Heart right ventricle (tissue), 16 donors: Measurements from ENCODE around the gene DISC1. TPM values are rescaled to one million over a fixed set of nuclear protein-coding genes. Genes with fewer than 3 reads are reported as not detected.

Experiments used
- ATAC-seq, 8 donors: fragments of 200-7000 bp; cut with Tn5 transposase; one replicate each; pipeline ENCODE4 v1.9.1; 2020; ENCODE audit warnings: mild to moderate bottlenecking in 8 of 8, moderate library complexity in 8 of 8, moderate number of reproducible peaks in 1 of 8
- DNase-seq, 2 donors: peaks; one replicate each; pipeline ENCODE4 v3.0.0-alpha.2; 2020
- H3K27ac ChIP-seq, 10 donors: fragments of 200-600 bp; sonication (generic) in 2 of 10; one replicate each; pipeline versions ENCODE4 v1.5.0 to v1.8.0; 2020 to 2022; ENCODE audit warnings: mild to moderate bottlenecking in 3 of 10
- H3K27me3 ChIP-seq, 7 donors: fragments of 200-600 bp; one replicate each; pipeline ENCODE4 v1.8.0; 2021 to 2022; ENCODE audit warnings: mild to moderate bottlenecking in 2 of 7
- H3K36me3 ChIP-seq, 9 donors: fragments of 200-600 bp; sonication (generic) in 1 of 9; one replicate each; pipeline versions ENCODE4 v1.5.0 to v1.8.0; 2020 to 2022; ENCODE audit warnings: mild to moderate bottlenecking in 2 of 9
- H3K4me1 ChIP-seq, 9 donors: fragments of 200-600 bp; sonication (generic) in 1 of 9; one replicate each; pipeline versions ENCODE4 v1.5.0 to v1.8.0; 2020 to 2022; ENCODE audit warnings: mild to moderate bottlenecking in 4 of 9
- H3K4me3 ChIP-seq, 10 donors: fragments of 200-600 bp; sonication (generic) in 2 of 10; one replicate each; pipeline versions ENCODE4 v1.5.0 to v1.8.0; 2020 to 2022; ENCODE audit warnings: mild to moderate bottlenecking in 7 of 10, moderate library complexity in 2 of 10
- H3K9me3 ChIP-seq, 11 donors: fragments of 200-600 bp in 10 of 11; sonication (generic) in 2 of 11; one replicate each; pipeline versions ENCODE4 v1.5.0 to v1.8.0; 2013 to 2022; ENCODE audit warnings: mild to moderate bottlenecking in 2 of 11, control low read depth in 1 of 11, moderate library complexity in 1 of 11
- WGBS, 2 donors: extraction: QIAGEN DNeasy Blood & Tissue Kit; methylation state at CpG; one replicate each; pipeline ENCODE4 v1.1.7; 2013; ENCODE audit warnings: inconsistent platforms in 1 of 2; 5-methylcytosine and 5-hydroxymethylcytosine counted together
- intact Hi-C, 10 donors: fragments of 100-400 bp; cut with DNase I; formaldehyde crosslinking; loops; one replicate each; pipeline versions ENCODE4 v1.11.1 to v1.14.2; 2022
- polyA plus RNA-seq, 2 donors: library from polyadenylated mRNA; stranded (reverse); fragments of 200-250 nt; gene quantifications; one replicate each; pipeline ENCODE4 v1.2.3, GENCODE V29; 2013
- total RNA-seq, 10 donors: library from RNA; stranded (reverse); fragmentation: NEBNext Ultra II Directional in 3 of 10; extraction: Animal tissue kit (Norgen Biotek cat#: 25700) in 3 of 10; gene quantifications; one replicate each; pipeline versions ENCODE4 v1.2.1 to v1.2.4, GENCODE V29; 2021 to 2023
- TF ChIP-seq, protein P1 (sequence below), 9 donors: fragments of 200-600 bp; sonication (generic) in 2 of 9; IDR thresholded peaks; one replicate each; pipeline versions ENCODE4 v1.5.0 to v1.8.0; 2021 to 2022; ENCODE audit warnings: antibody characterized with exemption in 9 of 9, mild to moderate bottlenecking in 5 of 9, moderate library complexity in 1 of 9
- donor health status: Arrhythmogenic right ventricular cardiomyopathy.
- donor health status: ischemic (EF 13 %, LVEDD 7.1; RV severe dilation, severe dysfunction).
- donor health status: healthy with polysubstance abuse.
- donor health status: DM: no; HTN: yes; CAD: no.
- donor health status: DM: no; HTN: no; CAD: no.
- donor health status: ischemic (EF 25% LVEDD 6.9; RV normal size, moderate dysfunction).
- donor health status: ischemic (EF 25% LVEDD 5.7; RV mildly dilated, moderate dysfunction).
- donor health status: healthy.
- donor health status: DM: yes; HTN: yes; CAD: no.
- donor health status: Ischemic cardiomyopathy.
- donor health status: ischemic (EF 35%, LVEDD 5.7; RV mildly dilated, moderate dysfunction).
- donor health status: nonischemic (EF 11% LVEDD 7.7; RV severe dilation, severe dysfunction).
- donor health status: DM: yes; HTN: yes; CAD: no.
- donor health status: PGD.
- donor health status: ischemic (EF 29% LVEDD 5.4; RV normal size, mild dysfunction).
- donor health status: nonischemic (EF 23%, LVEDD 6.1; RV moderate dilation, normal function).

DISC1 gene
- total and polyA plus RNA-seq, 12 donors, result 1.4 to 6.4 (median 4.0) TPM

DNA sequence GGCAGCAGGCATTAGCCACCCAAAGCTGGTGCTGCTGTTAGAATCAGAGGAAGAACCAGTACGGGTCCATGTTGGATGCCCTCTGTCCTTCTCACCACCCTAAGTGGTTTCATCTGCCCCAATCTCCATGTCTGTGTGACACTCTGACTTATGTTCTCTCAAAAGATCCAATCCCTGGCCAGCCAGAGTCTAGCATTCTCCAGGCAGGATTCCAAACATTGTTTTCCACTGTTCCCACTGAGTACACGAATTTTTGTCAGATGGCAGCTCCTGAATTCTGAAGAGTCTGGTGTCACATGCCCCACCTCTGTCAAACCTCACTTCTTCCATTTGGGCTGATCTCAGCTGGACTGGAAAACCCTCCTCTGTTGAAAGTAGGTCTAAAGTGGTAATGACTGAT is 166.0 kb downstream of the DISC1 start:
- Histone ChIP-seq H3K4me1 (peaks cover 0 to 19% (median 6%) of the 10 kb centered on the region in 9 donors), H3K27ac (no peak overlapping the region), H3K27me3 (no peaks in the 10 kb centered on the region), H3K4me3 (no peak overlapping the region), H3K9me3 (no peaks in the 10 kb centered on the region), H3K36me3 (peaks cover 0 to 3% (median 0%) of the 10 kb centered on the region in 9 donors)
- intact Hi-C loops, result no loop called here
- WGBS, 2 donors, result 45 to 52% methylated on average over 2 of the region's 2 CpGs
- TF ChIP-seq, protein P1, sequence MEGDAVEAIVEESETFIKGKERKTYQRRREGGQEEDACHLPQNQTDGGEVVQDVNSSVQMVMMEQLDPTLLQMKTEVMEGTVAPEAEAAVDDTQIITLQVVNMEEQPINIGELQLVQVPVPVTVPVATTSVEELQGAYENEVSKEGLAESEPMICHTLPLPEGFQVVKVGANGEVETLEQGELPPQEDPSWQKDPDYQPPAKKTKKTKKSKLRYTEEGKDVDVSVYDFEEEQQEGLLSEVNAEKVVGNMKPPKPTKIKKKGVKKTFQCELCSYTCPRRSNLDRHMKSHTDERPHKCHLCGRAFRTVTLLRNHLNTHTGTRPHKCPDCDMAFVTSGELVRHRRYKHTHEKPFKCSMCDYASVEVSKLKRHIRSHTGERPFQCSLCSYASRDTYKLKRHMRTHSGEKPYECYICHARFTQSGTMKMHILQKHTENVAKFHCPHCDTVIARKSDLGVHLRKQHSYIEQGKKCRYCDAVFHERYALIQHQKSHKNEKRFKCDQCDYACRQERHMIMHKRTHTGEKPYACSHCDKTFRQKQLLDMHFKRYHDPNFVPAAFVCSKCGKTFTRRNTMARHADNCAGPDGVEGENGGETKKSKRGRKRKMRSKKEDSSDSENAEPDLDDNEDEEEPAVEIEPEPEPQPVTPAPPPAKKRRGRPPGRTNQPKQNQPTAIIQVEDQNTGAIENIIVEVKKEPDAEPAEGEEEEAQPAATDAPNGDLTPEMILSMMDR (IDR thresholded peaks at IDR 0.05), result no peak
- DNase-seq (no peak), ATAC-seq (peak in 3 of 8 donors; percentile 14 to 24 (median 22))

DNA sequence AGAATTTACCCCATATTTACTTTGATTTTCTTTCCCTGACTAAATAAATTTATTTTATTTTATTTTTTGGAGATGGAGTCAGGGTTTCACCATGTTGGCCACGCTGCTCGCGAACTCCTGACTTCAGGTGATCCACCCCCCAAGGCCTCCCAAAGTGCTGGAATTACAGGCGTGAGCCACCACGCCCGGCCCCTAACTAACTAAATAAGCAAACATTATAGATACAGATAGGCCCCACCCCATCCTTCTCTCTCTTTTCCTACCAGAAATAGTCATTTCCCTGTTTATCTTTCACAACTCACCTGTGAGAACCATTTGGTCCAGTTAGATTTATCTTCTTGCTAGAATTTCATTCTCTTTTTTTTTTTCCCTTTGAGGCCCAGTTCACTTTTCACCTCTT is 167.3 kb downstream of the DISC1 start:
- DNase-seq, result no peak
- 99% methylated on average over 6 of the region's 6 CpGs for WGBS, 2 donors
- Histone ChIP-seq H3K27ac (no peak overlapping the region), H3K4me3 (no peak overlapping the region), H3K36me3 (peaks cover 0 to 3% (median 0%) of the 10 kb centered on the region in 9 donors), H3K27me3 (no peaks in the 10 kb centered on the region), H3K4me1 (peaks cover 0 to 19% (median 6%) of the 10 kb centered on the region in 9 donors), H3K9me3 (no peaks in the 10 kb centered on the region)
- TF ChIP-seq, protein P1 (IDR thresholded peaks at IDR 0.05), result no peak
- intact Hi-C loops, result no loop called here
- no peak for ATAC-seq

DNA sequence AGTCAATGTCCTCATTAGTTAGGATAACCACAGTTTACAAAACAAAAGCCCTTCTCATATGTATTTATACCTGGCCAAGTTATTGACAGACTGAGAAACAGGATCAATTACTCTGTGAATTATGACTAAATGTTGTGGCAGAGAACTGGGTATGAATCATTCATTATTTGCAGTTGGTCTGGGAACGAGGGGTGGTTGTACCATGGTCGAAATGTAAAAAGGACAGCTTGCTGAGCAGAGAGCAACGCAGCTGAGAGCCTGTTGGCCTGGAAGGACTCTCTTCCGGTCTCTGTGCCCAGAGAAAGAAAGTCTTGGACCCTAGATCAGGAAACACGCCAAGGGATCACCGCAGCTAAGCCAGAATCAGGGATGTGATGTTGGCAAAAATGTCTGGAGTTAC is 169.6 kb downstream of the DISC1 start:
- H3K27me3 ChIP-seq, result no peaks in the 10 kb centered on the region
- intact Hi-C loops, result no loop called here
- no peaks in the 10 kb centered on the region for H3K9me3 ChIP-seq
- TF ChIP-seq, protein P1 (IDR thresholded peaks at IDR 0.05), result no peak
- WGBS, 2 donors, result 89 to 90% methylated on average over 6 of the region's 6 CpGs
- ATAC-seq (no peak), DNase-seq (no peak)
- no peak overlapping the region for H3K27ac ChIP-seq
- H3K4me1 ChIP-seq, result peaks cover 0 to 21% (median 6%) of the 10 kb centered on the region in 9 donors
- peaks cover 0 to 15% (median 0%) of the 10 kb centered on the region in 9 donors for H3K36me3 ChIP-seq
- H3K4me3 ChIP-seq, result no peak overlapping the region

DNA sequence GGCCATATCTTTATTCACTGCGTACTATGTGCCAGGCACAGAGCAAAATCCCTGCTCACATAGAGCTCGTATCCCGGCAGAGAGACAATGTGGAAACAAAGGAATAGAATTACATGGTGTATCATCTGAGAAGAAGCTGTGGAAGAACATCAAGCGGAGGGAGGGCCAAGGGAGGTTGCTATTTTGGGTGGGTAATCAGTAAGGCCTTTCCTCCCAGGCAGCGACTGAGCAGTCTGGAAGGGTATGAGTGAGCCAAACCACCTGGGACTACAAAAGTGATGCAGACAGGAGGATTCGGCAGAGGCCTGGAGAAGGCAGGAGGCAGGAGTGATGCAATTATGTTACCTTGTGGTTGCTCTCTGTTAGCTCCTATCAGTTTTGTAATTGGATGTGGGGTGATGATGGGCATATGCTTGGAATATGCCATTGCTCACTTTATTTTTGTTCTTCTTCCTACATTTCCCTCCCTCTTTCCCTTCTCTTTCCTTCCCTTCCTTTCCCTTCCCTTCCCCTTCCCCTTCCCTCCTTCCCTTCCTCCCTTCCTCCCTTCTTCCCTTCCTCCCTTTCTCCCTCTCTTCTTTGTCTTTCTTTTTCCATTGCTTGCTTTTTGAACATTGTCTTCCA is 172.9 kb downstream of the DISC1 start:
- peaks cover 0 to 11% (median 0%) of the 10 kb centered on the region in 9 donors for H3K4me1 ChIP-seq
- H3K36me3 ChIP-seq, result peaks cover 0 to 21% (median 0%) of the 10 kb centered on the region in 9 donors
- 53 to 64% methylated on average over 6 of the region's 6 CpGs for WGBS, 2 donors
- TF ChIP-seq, protein P1 (IDR thresholded peaks at IDR 0.05), result no peak
- H3K27ac ChIP-seq, result no peak overlapping the region
- H3K4me3 ChIP-seq, result no peak overlapping the region
- ATAC-seq (peak in 3 of 8 donors; percentile 17 to 72 (median 35)), DNase-seq (no peak)
- H3K9me3 ChIP-seq, result no peaks in the 10 kb centered on the region
- H3K27me3 ChIP-seq, result no peaks in the 10 kb centered on the region
- intact Hi-C loops, result no loop called here
